Muscle of arm (tissue), 12 donors: Measurements from ENCODE around the gene XPO5. TPM values are rescaled to one million over a fixed set of nuclear protein-coding genes. Genes with fewer than 3 reads are reported as not detected.

ENCODE experiments used
- DNase-seq: peaks from one replicate; pipeline ENCODE4 v3.0.0-alpha.2; 2013
- polyA plus RNA-seq, 12 donors: library from polyadenylated mRNA; unstranded; fragments of 120-200 nt; gene quantifications; one replicate each; pipeline ENCODE4 v1.2.1, GENCODE V29; 2013; ENCODE audit not compliant: insufficient read length in 12 of 12

XPO5 gene
- polyA plus RNA-seq, 12 donors: 22.5 to 39.6 (median 27.7) TPM; not detected in 1

- DNase-seq: no peak
Observed at GRCh38 chr6:43475516-43475915, 100.3 kb downstream of the XPO5 start.

GRCh38 chr6:43472515-43472914, 103.3 kb downstream of the XPO5 start:
- no peak for DNase-seq

Other genes with a start within 250 kb of the XPO5 start
- gene ZNF318, start 206.4 kb downstream of the XPO5 start, polyA plus RNA-seq: 10 to 100 TPM in 11 of 12 donors, not detected in 1; 12.7 to 22.9 (median 15.9) TPM
- 10 to 100 TPM in 11 of 12 donors, not detected in 1; 11.8 to 29.7 (median 15.5) TPM for gene ABCC10, start 148.5 kb downstream of the XPO5 start, polyA plus RNA-seq
- 1 to 10 TPM in 10 of 12 donors, not detected in 2; 1.5 to 4.9 (median 2.0) TPM for gene DLK2, start 120.5 kb downstream of the XPO5 start, polyA plus RNA-seq
- gene TJAP1, start 98.5 kb downstream of the XPO5 start, polyA plus RNA-seq: 10 to 100 TPM in 11 of 12 donors, not detected in 1; 21.2 to 38.0 (median 25.5) TPM
- gene LRRC73, start 65.7 kb downstream of the XPO5 start, polyA plus RNA-seq: under 1 TPM in 7 of 12 donors, not detected in 5; 0.10 to 0.18 (median 0.13) TPM
- 10 to 100 TPM in 11 of 12 donors, not detected in 1; 72.9 to 96.0 (median 85.0) TPM for gene YIPF3, start 59.1 kb downstream of the XPO5 start, polyA plus RNA-seq
- gene POLR1C, start 58.9 kb downstream of the XPO5 start, polyA plus RNA-seq: 10 to 100 TPM in 10 of 12 donors, not detected in 2; 11.0 to 22.1 (median 16.8) TPM
- gene POLH, start 147 bp upstream of the XPO5 start, polyA plus RNA-seq: 10 to 100 TPM in 9 of 12 donors, 1 to 10 TPM in 2, not detected in 1; 4.0 to 16.1 (median 12.7) TPM
- gene GTPBP2, start 53.2 kb upstream of the XPO5 start, polyA plus RNA-seq: 10 to 100 TPM in 11 of 12 donors, not detected in 1; 32.1 to 48.0 (median 38.0) TPM
- gene MAD2L1BP, start 59.8 kb upstream of the XPO5 start, polyA plus RNA-seq: 10 to 100 TPM in 10 of 12 donors, not detected in 2; 14.6 to 20.6 (median 17.3) TPM
- 1 to 10 TPM in 2 of 12 donors, under 1 TPM in 8, not detected in 2; 0.33 to 1.2 (median 0.72) TPM for gene RSPH9, start 69.0 kb upstream of the XPO5 start, polyA plus RNA-seq
- 10 to 100 TPM in 11 of 12 donors, not detected in 1; 26.7 to 38.0 (median 31.5) TPM for gene MRPS18A, start 111.8 kb upstream of the XPO5 start, polyA plus RNA-seq
- gene VEGFA, start 194.2 kb upstream of the XPO5 start, polyA plus RNA-seq: 100 to 1,000 TPM in 2 of 12 donors, 10 to 100 TPM in 9, not detected in 1; 53.9 to 123 (median 69.4) TPM